NCI-H526 (cell line): ENCODE measurements around the gene SPTAN1.

ENCODE experiments used
- DNase-seq, 2 experiments: peaks; one replicate each; lab custom pipeline; 2025; lab: John Stamatoyannopoulos, UW

SPTAN1 gene

DNA sequence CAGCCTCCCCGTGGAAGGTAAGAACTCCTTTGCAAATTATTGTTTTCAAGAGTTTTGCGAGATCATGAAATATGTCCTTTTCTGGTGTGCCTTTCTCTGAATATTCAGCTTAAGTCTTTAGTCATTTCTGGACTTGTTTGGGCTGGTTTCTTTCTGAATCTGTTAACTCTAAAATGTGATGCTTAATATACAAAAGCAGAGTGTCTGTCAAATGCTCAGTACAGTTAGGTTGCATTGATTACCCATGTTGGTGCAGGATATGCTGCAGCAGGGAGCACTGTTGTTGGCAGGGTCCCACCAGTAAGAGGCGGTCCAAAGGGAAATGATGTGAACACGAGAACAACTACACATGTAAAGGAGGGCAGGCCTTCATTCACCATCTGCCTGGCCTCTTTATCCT, 47.7 kb downstream of the SPTAN1 start:
- no peak for DNase-seq

- no peak for DNase-seq
These were observed 51.3 kb downstream of the SPTAN1 start for GRCh38 chr9:128603697-128604096.

DNA sequence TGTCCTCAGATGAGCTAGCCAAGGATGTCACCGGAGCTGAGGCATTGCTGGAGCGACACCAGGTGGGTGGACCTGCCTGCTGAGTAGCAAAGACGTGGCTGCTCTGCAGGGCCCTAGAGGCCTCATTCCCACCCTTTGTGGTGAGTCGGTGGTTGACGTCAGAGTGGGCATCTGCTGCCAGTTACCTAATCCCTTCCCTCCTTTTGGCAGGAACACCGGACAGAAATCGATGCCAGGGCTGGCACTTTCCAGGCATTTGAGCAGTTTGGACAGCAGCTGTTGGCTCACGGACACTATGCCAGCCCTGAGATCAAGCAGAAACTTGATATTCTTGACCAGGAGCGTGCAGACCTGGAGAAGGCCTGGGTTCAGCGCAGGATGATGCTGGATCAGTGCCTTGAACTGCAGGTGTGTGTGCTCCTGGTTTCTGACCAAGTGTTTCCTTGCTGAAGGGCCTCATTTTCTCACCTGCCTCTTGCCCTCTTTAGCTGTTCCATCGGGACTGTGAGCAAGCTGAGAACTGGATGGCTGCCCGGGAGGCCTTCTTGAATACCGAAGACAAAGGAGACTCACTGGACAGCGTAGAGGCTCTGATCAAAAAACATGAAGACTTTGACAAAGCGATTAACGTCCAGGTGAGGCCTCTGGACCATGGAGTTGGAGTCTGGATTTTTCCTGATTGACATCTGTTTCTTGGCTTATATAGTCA, 55.4 kb downstream of the SPTAN1 start:
- DNase-seq = no peak

DNA sequence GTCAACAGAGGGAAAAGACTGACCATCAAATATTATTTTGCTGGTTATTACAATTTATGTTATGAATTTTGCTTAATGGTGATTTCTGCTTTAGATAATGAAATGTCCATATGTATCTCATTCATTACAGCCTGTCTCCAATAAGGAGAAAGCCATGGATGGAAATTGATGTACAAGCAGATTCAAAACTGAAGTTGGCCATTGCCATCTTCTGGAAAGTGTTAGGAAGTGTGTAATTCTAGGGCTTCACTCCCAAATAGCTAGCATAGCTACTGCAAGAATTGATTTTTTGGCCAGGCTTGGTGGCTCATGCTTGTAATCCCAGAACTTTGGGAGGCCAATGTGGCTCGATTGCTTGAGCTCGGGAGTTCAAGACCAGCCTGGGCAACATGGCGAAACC, 58.5 kb downstream of the SPTAN1 start:
- no peak for DNase-seq

DNA sequence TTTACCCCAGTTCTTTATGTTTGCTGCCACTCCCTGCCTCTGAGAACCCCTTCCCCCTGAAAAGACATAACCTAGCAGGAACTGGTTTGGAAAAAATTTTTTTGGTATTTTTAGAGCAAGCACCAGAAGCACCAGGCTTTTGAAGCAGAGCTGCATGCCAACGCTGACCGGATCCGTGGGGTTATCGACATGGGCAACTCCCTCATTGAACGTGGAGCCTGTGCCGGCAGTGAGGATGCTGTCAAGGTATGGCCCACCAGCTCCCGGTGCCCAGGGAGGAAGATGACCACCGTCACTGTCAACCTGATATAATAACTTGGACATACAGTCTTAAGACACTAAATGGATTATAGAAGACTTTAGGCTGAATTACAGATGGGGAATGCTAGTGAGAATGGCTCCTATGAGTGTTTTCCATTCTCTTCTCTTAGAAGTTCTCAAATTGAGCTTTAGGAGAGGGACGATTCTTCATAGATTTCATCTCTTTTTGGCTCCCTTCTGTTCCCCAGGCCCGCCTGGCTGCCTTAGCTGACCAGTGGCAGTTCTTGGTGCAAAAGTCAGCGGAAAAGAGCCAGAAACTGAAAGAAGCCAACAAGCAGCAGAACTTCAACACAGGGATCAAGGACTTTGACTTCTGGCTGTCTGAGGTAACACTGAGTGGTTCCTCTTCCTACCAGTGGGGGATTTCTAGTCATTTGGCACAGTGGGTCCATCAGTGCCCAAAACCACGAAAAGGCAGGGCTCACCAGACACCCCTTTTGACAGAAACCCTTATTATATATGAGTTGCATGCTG, 59.4 kb downstream of the SPTAN1 start:
- no peak for DNase-seq

- no peak for DNase-seq
These were observed 62.3 kb downstream of the SPTAN1 start for GRCh38 chr9:128614728-128615127.

- no peak for DNase-seq
These were observed 63.2 kb downstream of the SPTAN1 start for GRCh38 chr9:128615571-128615970.

GRCh38 chr9:128617943-128618342, 65.6 kb downstream of the SPTAN1 start:
- DNase-seq = no peak

DNA sequence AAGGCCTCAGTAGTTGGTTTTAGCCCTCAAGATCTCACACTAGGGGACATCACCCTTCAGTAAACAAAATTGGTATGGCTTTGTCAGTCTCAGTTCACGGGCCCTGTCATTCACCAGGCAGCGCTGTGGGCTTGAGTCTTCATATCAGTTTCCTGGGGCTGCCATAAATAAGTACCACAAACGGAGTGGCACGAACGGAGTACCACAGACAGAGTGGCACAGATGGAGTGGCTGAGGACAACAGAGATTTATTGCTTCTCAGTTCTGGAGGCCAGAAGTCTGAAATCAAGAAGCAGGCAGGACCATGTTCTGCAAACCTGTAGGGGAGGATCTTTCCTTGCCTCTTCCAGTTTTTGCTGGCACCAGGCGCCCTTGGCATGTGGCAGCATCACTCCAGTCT, 66.7 kb downstream of the SPTAN1 start:
- DNase-seq = no peak

- no peak for DNase-seq
These were observed 67.4 kb downstream of the SPTAN1 start for GRCh38 chr9:128619779-128620178.

GRCh38 chr9:128621730-128622455, 69.5 kb downstream of the SPTAN1 start:
- DNase-seq = no peak

DNA sequence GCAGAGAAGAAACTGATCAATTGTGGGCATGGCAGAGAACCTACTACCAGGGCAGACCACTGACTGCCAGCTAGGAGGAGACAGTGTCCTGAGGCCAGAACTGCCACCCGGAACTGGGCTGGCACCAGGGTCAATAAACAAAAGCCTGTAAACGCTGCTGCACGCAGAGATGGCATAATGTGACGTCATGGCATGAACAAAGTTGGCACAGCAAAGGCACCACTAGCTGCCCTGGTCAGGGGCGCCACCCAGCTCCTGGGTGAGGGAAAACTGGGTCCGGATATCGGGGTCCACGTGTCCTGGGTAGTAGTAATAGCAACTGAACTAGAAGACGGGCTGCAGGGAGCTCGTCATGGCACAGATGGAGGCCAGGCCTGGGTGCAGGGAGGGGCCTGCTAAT, 72.2 kb downstream of the SPTAN1 start:
- DNase-seq = no peak

- no peak for DNase-seq
These were observed 73.2 kb downstream of the SPTAN1 start for GRCh38 chr9:128625391-128626146.

DNA sequence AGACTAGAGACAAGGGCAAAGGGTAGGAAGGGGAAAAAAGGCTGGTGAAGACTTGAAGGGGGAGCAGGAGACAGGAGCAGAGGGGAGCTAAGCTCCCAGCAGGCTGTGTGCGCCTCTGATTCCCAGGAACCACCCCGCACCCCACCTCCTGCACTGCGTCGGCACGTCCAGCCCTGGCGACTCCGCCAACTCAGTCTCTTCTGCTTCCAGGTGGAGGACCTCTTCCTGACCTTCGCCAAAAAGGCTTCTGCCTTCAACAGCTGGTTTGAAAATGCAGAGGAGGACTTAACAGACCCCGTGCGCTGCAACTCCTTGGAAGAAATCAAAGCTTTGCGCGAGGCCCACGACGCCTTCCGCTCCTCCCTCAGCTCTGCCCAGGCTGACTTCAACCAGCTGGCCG, 73.8 kb downstream of the SPTAN1 start:
- DNase-seq = no peak

- no peak for DNase-seq
These were observed 74.8 kb downstream of the SPTAN1 start for GRCh38 chr9:128627127-128627715.

GRCh38 chr9:128627906-128628305, 75.5 kb downstream of the SPTAN1 start:
- DNase-seq = no peak

DNA sequence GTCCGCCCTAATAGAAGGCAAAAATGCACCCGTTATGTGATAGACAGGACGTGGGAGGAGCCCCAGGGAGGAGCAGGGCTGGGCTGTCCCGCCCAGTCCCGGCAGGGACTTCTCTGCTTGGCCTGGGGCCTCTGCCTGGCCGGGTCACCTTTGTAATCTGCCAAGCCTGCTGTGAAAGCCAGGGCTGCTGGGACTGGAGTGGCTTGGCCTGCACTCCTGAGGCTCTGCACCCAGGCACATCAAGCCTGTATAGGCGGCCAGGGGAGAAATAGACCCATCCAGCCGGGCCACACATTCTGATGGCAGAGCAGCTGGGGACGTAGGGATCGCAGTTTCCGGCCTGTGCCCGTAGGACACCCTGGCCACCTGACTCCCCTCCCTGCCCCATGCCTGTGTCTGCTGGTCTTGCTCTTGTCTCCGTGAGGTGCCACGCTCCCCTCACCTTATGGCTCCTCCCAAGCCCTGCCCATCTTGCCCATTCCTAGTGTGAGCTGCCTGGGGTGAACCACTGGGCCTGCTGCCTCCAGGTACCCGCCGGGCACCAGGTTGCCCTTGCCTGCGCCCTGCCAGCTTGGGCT, 76.2 kb downstream of the SPTAN1 start:
- no peak for DNase-seq

DNA sequence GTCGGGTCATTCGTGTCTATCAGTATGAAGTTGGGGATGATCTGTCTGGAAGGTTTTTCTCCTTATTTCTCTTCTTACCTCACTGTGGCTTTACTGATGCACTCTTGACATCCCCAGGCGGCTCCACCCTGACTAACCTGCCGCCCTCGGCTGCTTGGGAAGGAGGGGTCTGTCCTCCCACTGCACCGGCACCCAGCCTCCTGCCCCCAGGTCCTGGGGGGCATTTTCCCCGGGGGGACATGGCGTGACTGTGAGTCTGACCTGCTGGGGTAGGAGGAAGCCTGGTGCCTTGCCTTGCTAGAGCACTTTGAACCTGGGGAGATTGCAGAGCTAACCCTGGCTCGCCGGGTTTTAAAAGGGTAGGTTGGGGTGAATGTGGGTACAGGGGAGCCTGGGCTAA, 76.7 kb downstream of the SPTAN1 start:
- no peak for DNase-seq

- DNase-seq = no peak
These were observed 77.6 kb downstream of the SPTAN1 start for GRCh38 chr9:128629852-128630545.

- DNase-seq = no peak
These were observed 79.2 kb downstream of the SPTAN1 start for GRCh38 chr9:128631636-128632035.

- DNase-seq = no peak
These were observed 79.7 kb downstream of the SPTAN1 start for GRCh38 chr9:128632066-128632465.
